8988T (cell line): ENCODE measurements around the gene RPH3AL.
"Not testable (repeated sequence)": the region's sequence is repeated elsewhere in the genome, so short reads cannot be mapped to it uniquely, and the experiment has no call there.

Experiments used
- DNase-seq: peaks from one replicate; pipeline ENCODE4 v3.0.0; 2011

RPH3AL gene

GRCh38 chr17:279331-279730 is 73.3 kb downstream of the RPH3AL start:
- DNase-seq: no peak

GRCh38 chr17:278676-279059 is 73.9 kb downstream of the RPH3AL start:
- DNase-seq: no peak

- DNase-seq: no peak
Observed at GRCh38 chr17:278055-278675, 74.4 kb downstream of the RPH3AL start.

- no peak for DNase-seq
Observed at GRCh38 chr17:274902-275301, 77.7 kb downstream of the RPH3AL start.

- DNase-seq: no peak
Observed at GRCh38 chr17:273981-274832, 78.4 kb downstream of the RPH3AL start.

- DNase-seq: not testable (repeated sequence)
Observed at GRCh38 chr17:272856-273255, 79.8 kb downstream of the RPH3AL start.

- DNase-seq: not testable (repeated sequence)
Observed at GRCh38 chr17:271928-272623, 80.5 kb downstream of the RPH3AL start.

- no peak for DNase-seq
Observed at GRCh38 chr17:269616-270514, 82.7 kb downstream of the RPH3AL start.

- no peak for DNase-seq
Observed at GRCh38 chr17:266701-267667, 85.6 kb downstream of the RPH3AL start.

- DNase-seq: no peak
Observed at GRCh38 chr17:266219-266618, 86.4 kb downstream of the RPH3AL start.

GRCh38 chr17:265718-266117 is 86.9 kb downstream of the RPH3AL start:
- DNase-seq: no peak

- DNase-seq: no peak
Observed at GRCh38 chr17:263773-264172, 88.8 kb downstream of the RPH3AL start.

- DNase-seq: no peak
Observed at GRCh38 chr17:263271-263670, 89.3 kb downstream of the RPH3AL start.

- no peak for DNase-seq
Observed at GRCh38 chr17:261635-262034, 91.0 kb downstream of the RPH3AL start.

GRCh38 chr17:260944-261343 is 91.7 kb downstream of the RPH3AL start:
- no peak for DNase-seq

GRCh38 chr17:260031-260791 is 92.4 kb downstream of the RPH3AL start:
- DNase-seq: no peak

GRCh38 chr17:259341-259976 is 93.1 kb downstream of the RPH3AL start:
- DNase-seq: no peak

GRCh38 chr17:258906-259305 is 93.7 kb downstream of the RPH3AL start:
- DNase-seq: no peak

GRCh38 chr17:258045-258734 is 94.4 kb downstream of the RPH3AL start:
- no peak for DNase-seq
